Activated CD8-positive, alpha-beta T cell treated with anti-CD3 and anti-CD28 coated beads, Interleukin-2, amount 10 ng/mL, durations not matched to agents 7 days and 5 days (primary cell): ENCODE results near the gene SLX9. TPM values are rescaled to one million over a fixed set of nuclear protein-coding genes. Genes with fewer than 3 reads are reported as not detected.
"Not testable (repeated sequence)": the region's sequence is repeated elsewhere in the genome, so short reads cannot be mapped to it uniquely, and the experiment has no call there.

ENCODE experiments used
- ATAC-seq: fragments of 150-1000 bp; cut with Tn5 transposase; one replicate; pipeline ENCODE4 v1.10.0; 2021; ENCODE audit warnings: moderate library complexity
- CTCF ChIA-PET: fragments of 350-600 bp; sonication (Branson Sonifier 250); formaldehyde crosslinking; loops from one replicate; lab custom pipeline; 2021; ENCODE audit warnings: antibody characterized with exemption; lab: Charles Lee
- POLR2A ChIA-PET: fragments of 350-600 bp; sonication (Branson Sonifier 250); formaldehyde crosslinking; loops from one replicate; lab custom pipeline; 2021; ENCODE audit warnings: antibody characterized with exemption; lab: Charles Lee
- DNase-seq: peaks from one replicate; pipeline ENCODE4 v3.0.0-alpha.2; 2020
- H3K27ac Mint-ChIP-seq: one replicate; pipeline ENCODE4 v1.8.0; 2021; ENCODE audit warnings: mild to moderate bottlenecking, mixed read lengths
- H3K27me3 Mint-ChIP-seq: one replicate; pipeline ENCODE4 v1.8.0; 2021; ENCODE audit warnings: low read depth, mixed read lengths
- H3K36me3 Mint-ChIP-seq: one replicate; pipeline ENCODE4 v1.8.0; 2021; ENCODE audit warnings: low read depth, mixed read lengths
- H3K4me1 Mint-ChIP-seq: one replicate; pipeline ENCODE4 v1.8.0; 2021; ENCODE audit warnings: low read depth, mixed read lengths
- H3K4me3 Mint-ChIP-seq: one replicate; pipeline ENCODE4 v1.8.0; 2021; ENCODE audit warnings: mild to moderate bottlenecking, mixed read lengths
- H3K9me3 Mint-ChIP-seq: one replicate; pipeline ENCODE4 v1.8.0; 2022; ENCODE audit warnings: mixed read lengths; ENCODE audit not compliant: insufficient read depth
- total RNA-seq, 2 experiments: library from RNA; stranded (reverse); gene quantifications; one replicate each; pipeline ENCODE4 v1.2.3, GENCODE V29; 2021

SLX9 gene
- total RNA-seq, 2 experiments from 2014 or later = 56.6 to 60.4 TPM

- Mint-ChIP-seq H3K27me3 (peaks cover 24% of the 10 kb centered on the region), H3K36me3 (no peaks in the 10 kb centered on the region), H3K9me3 (no peaks in the 10 kb centered on the region), H3K27ac (no peak overlapping the region), H3K4me3 (peak overlapping the region; percentile 28), H3K4me1 (peaks cover 9% of the 10 kb centered on the region)
- ChIA-PET CTCF (no interaction called here), POLR2A (no interaction called here)
- ATAC-seq (peak; percentile 28), DNase-seq (no peak)
Measured at GRCh38 chr21:45018131-45019075, 78.6 kb downstream of the SLX9 start.

GRCh38 chr21:45019076-45019886 is 79.5 kb downstream of the SLX9 start:
- POLR2A ChIA-PET = no interaction called here
- Mint-ChIP-seq H3K4me3 (no peak overlapping the region), H3K9me3 (no peaks in the 10 kb centered on the region), H3K4me1 (peaks cover 9% of the 10 kb centered on the region), H3K36me3 (no peaks in the 10 kb centered on the region), H3K27me3 (peaks cover 27% of the 10 kb centered on the region), H3K27ac (no peak overlapping the region)
- DNase-seq = no peak
- no peak for ATAC-seq
- CTCF ChIA-PET = no interaction called here

GRCh38 chr21:45019887-45020537 is 80.2 kb downstream of the SLX9 start:
- Mint-ChIP-seq H3K36me3 (no peaks in the 10 kb centered on the region), H3K4me1 (peaks cover 9% of the 10 kb centered on the region), H3K9me3 (no peaks in the 10 kb centered on the region), H3K27me3 (peaks cover 33% of the 10 kb centered on the region), H3K27ac (no peak overlapping the region), H3K4me3 (no peak overlapping the region)
- POLR2A ChIA-PET = no interaction called here
- DNase-seq (no peak), ATAC-seq (no peak)
- CTCF ChIA-PET = no interaction called here

- ChIA-PET CTCF (no interaction called here), POLR2A (no interaction called here)
- peaks cover 9% of the 10 kb centered on the region for H3K4me1 Mint-ChIP-seq
- H3K9me3 Mint-ChIP-seq = no peaks in the 10 kb centered on the region
- H3K27ac Mint-ChIP-seq = no peak overlapping the region
- ATAC-seq = no peak
- H3K36me3 Mint-ChIP-seq = no peaks in the 10 kb centered on the region
- H3K27me3 Mint-ChIP-seq = peaks cover 33% of the 10 kb centered on the region
- H3K4me3 Mint-ChIP-seq = no peak overlapping the region
- DNase-seq = no peak
Measured at GRCh38 chr21:45020629-45021427, 81.0 kb downstream of the SLX9 start.

- peaks cover 9% of the 10 kb centered on the region for H3K4me1 Mint-ChIP-seq
- H3K27ac Mint-ChIP-seq = no peak overlapping the region
- CTCF ChIA-PET = no interaction called here
- no peaks in the 10 kb centered on the region for H3K36me3 Mint-ChIP-seq
- no peaks in the 10 kb centered on the region for H3K9me3 Mint-ChIP-seq
- no peak overlapping the region for H3K4me3 Mint-ChIP-seq
- ATAC-seq (no peak), DNase-seq (no peak)
- POLR2A ChIA-PET = no interaction called here
- peaks cover 29% of the 10 kb centered on the region for H3K27me3 Mint-ChIP-seq
Measured at GRCh38 chr21:45021428-45022347, 81.9 kb downstream of the SLX9 start.

GRCh38 chr21:45022348-45022675 is 82.5 kb downstream of the SLX9 start:
- H3K9me3 Mint-ChIP-seq = no peaks in the 10 kb centered on the region
- DNase-seq (no peak), ATAC-seq (no peak)
- H3K36me3 Mint-ChIP-seq = no peaks in the 10 kb centered on the region
- ChIA-PET POLR2A (no interaction called here), CTCF (no interaction called here)
- H3K4me1 Mint-ChIP-seq = peaks cover 9% of the 10 kb centered on the region
- H3K27ac Mint-ChIP-seq = no peak overlapping the region
- peaks cover 27% of the 10 kb centered on the region for H3K27me3 Mint-ChIP-seq
- H3K4me3 Mint-ChIP-seq = no peak overlapping the region

GRCh38 chr21:45022736-45023135 is 82.9 kb downstream of the SLX9 start:
- ATAC-seq (no peak), DNase-seq (no peak)
- Mint-ChIP-seq H3K27me3 (peaks cover 23% of the 10 kb centered on the region), H3K4me1 (peaks cover 5% of the 10 kb centered on the region), H3K9me3 (no peaks in the 10 kb centered on the region), H3K36me3 (no peaks in the 10 kb centered on the region), H3K4me3 (no peak overlapping the region), H3K27ac (no peak overlapping the region)
- CTCF ChIA-PET = no interaction called here
- POLR2A ChIA-PET = no interaction called here

GRCh38 chr21:45024516-45024915 is 84.7 kb downstream of the SLX9 start:
- ATAC-seq, H3K4me3 Mint-ChIP-seq, CTCF ChIA-PET: not testable (repeated sequence)

GRCh38 chr21:45026066-45026745 is 86.4 kb downstream of the SLX9 start:
- ChIA-PET POLR2A (no interaction called here), CTCF (no interaction called here)
- no peak overlapping the region for H3K27ac Mint-ChIP-seq
- DNase-seq (no peak), ATAC-seq (no peak)
- no peaks in the 10 kb centered on the region for H3K36me3 Mint-ChIP-seq
- no peak overlapping the region for H3K4me3 Mint-ChIP-seq
- no peaks in the 10 kb centered on the region for H3K9me3 Mint-ChIP-seq
- H3K27me3 Mint-ChIP-seq = peaks cover 19% of the 10 kb centered on the region
- H3K4me1 Mint-ChIP-seq = peaks cover 5% of the 10 kb centered on the region

More at GRCh38 chr21:45024516-45024915, 84.7 kb downstream of the SLX9 start:
- H3K27ac Mint-ChIP-seq, POLR2A ChIA-PET, H3K9me3 Mint-ChIP-seq, H3K4me1 Mint-ChIP-seq, DNase-seq, H3K36me3 Mint-ChIP-seq: not testable (repeated sequence)
- peaks cover 17% of the 10 kb centered on the region for H3K27me3 Mint-ChIP-seq
